GM12891 (cell line): ENCODE measurements around the gene GNG5.

Experiments used
- PAX5 ChIP-seq: IDR thresholded peaks from 2 replicates; pipeline ENCODE4 v1.6.1; 2011; ENCODE audit warnings: low read length, moderate library complexity, mild to moderate bottlenecking; ENCODE audit not compliant: insufficient read depth, severe bottlenecking
- POLR2A ChIP-seq: IDR thresholded peaks from 2 replicates; pipeline ENCODE4 v1.6.1; 2011; ENCODE audit warnings: low read depth, low read length, control low read depth
- POLR2AphosphoS5 ChIP-seq: IDR thresholded peaks from 2 replicates; pipeline ENCODE4 v1.6.1; 2011; ENCODE audit warnings: low read depth, low read length, control low read depth
- POU2F2 ChIP-seq: IDR thresholded peaks from 2 replicates; pipeline ENCODE4 v1.6.1; 2011; ENCODE audit warnings: low read depth, mild to moderate bottlenecking, control low read depth, low read length, moderate library complexity
- SPI1 ChIP-seq: IDR thresholded peaks from 2 replicates; pipeline ENCODE4 v1.6.1; 2011; ENCODE audit warnings: low read depth, low read length, control low read depth
- TAF1 ChIP-seq: IDR thresholded peaks from 2 replicates; pipeline ENCODE4 v1.6.1; 2011; ENCODE audit warnings: low read depth, low read length, control low read depth

- TF ChIP-seq POLR2A (no peak), TAF1 (no peak), POLR2AphosphoS5 (no peak), PAX5 (no peak), POU2F2 (no peak), SPI1 (no peak)
These were observed 3.8 kb upstream of the GNG5 start for GRCh38 chr1:84510165-84510564.
